Progenitor cell of endocrine pancreas (in vitro differentiated cells): ENCODE measurements around the gene CYP2R1. TPM values are rescaled to one million over a fixed set of nuclear protein-coding genes. Genes with fewer than 3 reads are reported as not detected.

Experiments used
- DNase-seq: peaks from one replicate; pipeline ENCODE4 v3.0.0; 2021; ENCODE audit warnings: low spot score; ENCODE audit not compliant: unreplicated experiment
- H3K27ac Mint-ChIP-seq: 2 replicates; pipeline ENCODE4 v1.8.0; 2021; ENCODE audit warnings: mild to moderate bottlenecking, moderate library complexity, mixed read lengths
- H3K27me3 Mint-ChIP-seq: 2 replicates; pipeline ENCODE4 v1.8.0; 2021; ENCODE audit warnings: mixed read lengths
- H3K36me3 Mint-ChIP-seq: 2 replicates; pipeline ENCODE4 v1.8.0; 2022; ENCODE audit warnings: mixed read lengths; ENCODE audit not compliant: insufficient read depth
- H3K4me1 Mint-ChIP-seq: 2 replicates; pipeline ENCODE4 v1.8.0; 2021; ENCODE audit warnings: low read depth, mixed read lengths
- H3K4me3 Mint-ChIP-seq: 2 replicates; pipeline ENCODE4 v1.8.0; 2021; ENCODE audit warnings: low read depth, mild to moderate bottlenecking, moderate library complexity, mixed read lengths
- H3K9me3 Mint-ChIP-seq: 2 replicates; pipeline ENCODE4 v1.8.0; 2021; ENCODE audit warnings: low read depth, mixed read lengths
- total RNA-seq: library from RNA; stranded (reverse); gene quantifications from 2 replicates; pipeline ENCODE4 v1.2.1, GENCODE V29; 2021
- TF ChIP-seq, protein P1 (sequence below): fragments of 200-600 bp; sonication (generic); IDR thresholded peaks from one replicate; pipeline ENCODE4 v1.5.0; 2021; ENCODE audit warnings: antibody characterized with exemption, mild to moderate bottlenecking; ENCODE audit not compliant: unreplicated experiment

Gene CYP2R1
- total RNA-seq, 1 donor from 2014 or later, result 14.9 TPM

DNA sequence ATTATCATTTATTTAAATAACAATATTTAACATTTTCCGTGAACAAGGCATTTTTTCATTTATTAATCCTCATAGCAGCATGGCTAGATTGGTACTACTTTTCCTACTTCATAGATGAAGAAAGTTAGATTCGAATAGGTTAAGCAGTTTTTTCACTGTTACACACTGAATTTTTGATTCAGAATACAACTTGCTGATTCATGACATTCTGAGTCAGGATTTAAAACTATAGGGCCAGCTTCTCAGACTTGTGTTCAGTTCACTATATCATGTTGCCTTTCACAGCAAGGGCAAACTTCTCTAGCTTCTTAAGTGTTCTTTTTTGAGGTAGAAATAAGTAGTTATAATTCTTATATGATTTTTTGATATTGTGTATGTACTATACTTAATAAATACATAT is 31.5 kb downstream of the CYP2R1 start:
- H3K4me3 Mint-ChIP-seq, result no peak overlapping the region
- TF ChIP-seq, protein P1, sequence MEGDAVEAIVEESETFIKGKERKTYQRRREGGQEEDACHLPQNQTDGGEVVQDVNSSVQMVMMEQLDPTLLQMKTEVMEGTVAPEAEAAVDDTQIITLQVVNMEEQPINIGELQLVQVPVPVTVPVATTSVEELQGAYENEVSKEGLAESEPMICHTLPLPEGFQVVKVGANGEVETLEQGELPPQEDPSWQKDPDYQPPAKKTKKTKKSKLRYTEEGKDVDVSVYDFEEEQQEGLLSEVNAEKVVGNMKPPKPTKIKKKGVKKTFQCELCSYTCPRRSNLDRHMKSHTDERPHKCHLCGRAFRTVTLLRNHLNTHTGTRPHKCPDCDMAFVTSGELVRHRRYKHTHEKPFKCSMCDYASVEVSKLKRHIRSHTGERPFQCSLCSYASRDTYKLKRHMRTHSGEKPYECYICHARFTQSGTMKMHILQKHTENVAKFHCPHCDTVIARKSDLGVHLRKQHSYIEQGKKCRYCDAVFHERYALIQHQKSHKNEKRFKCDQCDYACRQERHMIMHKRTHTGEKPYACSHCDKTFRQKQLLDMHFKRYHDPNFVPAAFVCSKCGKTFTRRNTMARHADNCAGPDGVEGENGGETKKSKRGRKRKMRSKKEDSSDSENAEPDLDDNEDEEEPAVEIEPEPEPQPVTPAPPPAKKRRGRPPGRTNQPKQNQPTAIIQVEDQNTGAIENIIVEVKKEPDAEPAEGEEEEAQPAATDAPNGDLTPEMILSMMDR, result no peak
- peaks cover 18% of the 10 kb centered on the region for H3K9me3 Mint-ChIP-seq
- no peak overlapping the region for H3K27ac Mint-ChIP-seq
- peaks cover 35% of the 10 kb centered on the region for H3K36me3 Mint-ChIP-seq
- no peak for DNase-seq
- peaks cover 14% of the 10 kb centered on the region for H3K4me1 Mint-ChIP-seq
- no peaks in the 10 kb centered on the region for H3K27me3 Mint-ChIP-seq

DNA sequence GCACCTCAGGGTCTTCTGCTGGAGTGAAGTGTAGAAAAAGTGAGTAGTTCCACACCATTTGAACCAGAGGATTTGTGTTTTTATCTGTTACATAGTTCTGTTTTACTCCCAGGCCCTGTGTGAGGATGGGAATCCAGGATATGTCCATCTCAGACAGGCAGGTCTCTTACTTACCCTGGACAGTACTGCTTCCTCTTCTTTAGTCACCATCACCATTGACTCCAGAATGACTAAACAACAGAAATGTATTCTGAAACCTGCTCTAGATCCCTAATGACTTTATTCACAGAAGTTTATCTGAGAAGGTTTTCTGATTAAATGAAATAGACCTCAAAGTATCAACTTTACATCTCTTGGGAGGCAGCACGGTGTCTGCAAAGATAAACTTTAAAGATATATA is 33.6 kb downstream of the CYP2R1 start:
- peaks cover 5% of the 10 kb centered on the region for H3K9me3 Mint-ChIP-seq
- H3K27ac Mint-ChIP-seq, result no peak overlapping the region
- TF ChIP-seq, protein P1, result no peak
- H3K27me3 Mint-ChIP-seq, result no peaks in the 10 kb centered on the region
- peaks cover 14% of the 10 kb centered on the region for H3K4me1 Mint-ChIP-seq
- DNase-seq, result no peak
- peaks cover 20% of the 10 kb centered on the region for H3K36me3 Mint-ChIP-seq
- H3K4me3 Mint-ChIP-seq, result no peak overlapping the region

DNA sequence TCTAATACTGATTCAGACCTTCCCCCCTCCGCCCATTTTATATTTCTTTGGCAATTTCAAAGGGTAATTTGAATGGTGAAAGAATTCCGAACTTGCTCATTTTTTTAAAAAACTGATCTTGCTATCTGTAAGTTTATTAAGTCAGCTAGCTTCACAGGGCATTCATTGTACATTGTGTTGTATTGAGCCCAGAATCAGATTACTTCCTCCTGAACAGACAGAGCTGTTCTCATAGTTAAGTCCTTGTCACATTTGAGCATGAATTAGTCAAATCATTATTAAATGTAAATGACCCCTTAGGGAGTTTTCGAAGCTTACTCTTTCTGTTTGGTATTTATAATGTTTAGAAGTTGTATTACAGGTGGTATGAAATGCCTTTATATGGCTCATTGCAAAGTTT is 34.4 kb downstream of the CYP2R1 start:
- TF ChIP-seq, protein P1, result no peak
- no peak overlapping the region for H3K27ac Mint-ChIP-seq
- DNase-seq, result no peak
- H3K27me3 Mint-ChIP-seq, result no peaks in the 10 kb centered on the region
- peaks cover 14% of the 10 kb centered on the region for H3K36me3 Mint-ChIP-seq
- peaks cover 14% of the 10 kb centered on the region for H3K4me1 Mint-ChIP-seq
- H3K9me3 Mint-ChIP-seq, result no peaks in the 10 kb centered on the region
- H3K4me3 Mint-ChIP-seq, result no peak overlapping the region

DNA sequence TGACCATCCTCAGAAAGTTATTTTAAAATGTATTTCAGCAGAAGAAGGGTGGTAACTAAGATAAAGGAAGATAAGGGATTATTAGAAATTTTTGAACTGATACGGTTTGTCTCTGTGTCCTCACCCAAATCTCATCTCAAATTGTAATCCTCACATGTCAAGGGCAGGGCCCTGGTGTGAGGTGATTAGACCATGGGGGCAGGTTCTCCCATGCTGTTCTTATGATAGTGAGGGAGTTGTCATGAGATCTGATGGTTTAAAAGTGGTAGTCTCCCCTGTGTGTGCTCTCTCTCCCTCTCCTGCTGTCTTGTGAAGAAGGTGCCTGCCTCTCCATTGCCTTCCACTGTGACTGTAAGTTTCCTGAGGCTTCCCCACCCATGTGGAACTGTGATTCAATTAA is 36.1 kb downstream of the CYP2R1 start:
- H3K4me1 Mint-ChIP-seq, result peaks cover 14% of the 10 kb centered on the region
- H3K36me3 Mint-ChIP-seq, result peaks cover 8% of the 10 kb centered on the region
- no peak for DNase-seq
- no peak overlapping the region for H3K27ac Mint-ChIP-seq
- no peak overlapping the region for H3K4me3 Mint-ChIP-seq
- no peaks in the 10 kb centered on the region for H3K9me3 Mint-ChIP-seq
- no peaks in the 10 kb centered on the region for H3K27me3 Mint-ChIP-seq
- TF ChIP-seq, protein P1, result no peak

DNA sequence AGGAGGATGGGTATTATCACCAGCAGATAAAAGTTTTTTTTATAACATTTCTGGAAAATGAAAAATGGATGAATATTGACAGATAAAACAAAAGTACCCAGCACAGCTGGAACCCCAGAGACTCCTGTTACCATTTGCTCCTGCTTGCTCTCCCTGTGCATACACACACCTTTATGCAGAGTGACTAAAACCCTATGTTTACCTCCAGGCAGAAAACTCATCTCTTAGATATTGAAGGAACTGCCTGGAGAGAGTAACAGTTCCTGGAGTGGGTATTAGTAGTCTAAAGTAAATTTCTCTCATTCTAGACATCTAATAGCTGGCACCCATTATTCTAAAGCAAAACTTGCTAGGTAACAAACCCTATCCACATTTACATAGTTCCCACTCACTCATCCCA is 38.0 kb downstream of the CYP2R1 start:
- H3K9me3 Mint-ChIP-seq, result no peaks in the 10 kb centered on the region
- DNase-seq, result no peak
- no peak overlapping the region for H3K4me3 Mint-ChIP-seq
- peaks cover 8% of the 10 kb centered on the region for H3K36me3 Mint-ChIP-seq
- peaks cover 14% of the 10 kb centered on the region for H3K4me1 Mint-ChIP-seq
- no peaks in the 10 kb centered on the region for H3K27me3 Mint-ChIP-seq
- TF ChIP-seq, protein P1, result no peak
- H3K27ac Mint-ChIP-seq, result no peak overlapping the region
